Endothelial cell of hepatic sinusoid (primary cell): ENCODE measurements around the gene CMC1.

Experiments used
- in situ Hi-C: cut with HindIII; loops from 2 replicates; pipeline ENCODE4 v1.10.0; 2017; ENCODE audit warnings: low sequenced_read_pairs

CMC1 gene

GRCh38 chr3:28348629-28349468, 107.4 kb downstream of the CMC1 start, which contains the start of the genes AZI2 and ZCWPW2:
Gene AZI2 (minus strand): TSS chr3:28348824. CDS start chr3:28340617, 8,207 bp downstream.
Gene ZCWPW2 (plus strand): TSS chr3:28348721. CDS start chr3:28413069, 64,348 bp downstream.
- in situ Hi-C loops: loop anchor here (25.0 kb wide), 1 partner anchor 637 kb away; the partner anchor contains the start of gene EOMES

GRCh38 chr3:28349469-28350000, 108.1 kb downstream of the CMC1 start:
- in situ Hi-C loops: loop anchor here (25.0 kb wide), 1 partner anchor 637 kb away; the partner anchor contains the start of gene EOMES
